HG03442 (cell line): ENCODE results near the gene PLA2G3.
A peak's percentile ranks its signal among the peaks of the same experiment; 100 is the strongest.

Experiments used
- ATAC-seq: cut with Tn5 transposase; IDR thresholded peaks from one replicate; pipeline ENCODE4 v1.9.1; 2021; ENCODE audit warnings: mild to moderate bottlenecking, moderate library complexity; ENCODE audit not compliant: unreplicated experiment

Gene PLA2G3

GRCh38 chr22:31087744-31088215, 52.5 kb downstream of the PLA2G3 start:
- no peak for ATAC-seq

DNA sequence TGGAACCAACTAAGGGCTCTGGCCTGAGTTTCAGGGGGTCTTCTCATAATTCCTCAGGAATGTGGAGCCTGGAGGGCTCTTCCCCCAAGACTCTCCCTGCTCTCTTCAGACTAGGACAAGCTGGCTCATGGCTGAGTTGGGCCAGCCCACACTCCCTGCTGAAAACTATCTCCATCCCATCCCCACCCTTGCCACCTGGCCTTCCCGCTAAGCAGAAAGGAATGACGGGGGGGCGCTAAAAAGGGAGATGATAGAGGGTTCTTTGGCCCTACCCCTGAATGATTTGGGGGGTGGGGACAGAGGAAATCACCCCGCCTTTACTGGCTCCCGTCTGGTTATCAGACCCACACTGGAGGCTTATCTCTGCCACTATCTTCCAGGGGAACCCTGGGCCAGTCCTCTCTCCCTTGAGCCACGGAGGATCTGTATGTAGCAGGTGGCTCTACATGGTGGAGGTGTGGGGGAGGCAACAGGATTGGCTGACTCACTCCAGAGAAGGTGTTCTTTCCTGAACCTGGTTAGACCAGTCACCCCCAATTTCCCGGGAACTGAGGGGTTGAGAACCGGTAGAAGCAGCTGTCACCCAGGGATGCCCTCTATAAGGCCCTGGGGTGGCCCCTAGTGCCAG, 53.5 kb downstream of the PLA2G3 start:
- no peak for ATAC-seq

GRCh38 chr22:31085928-31086327, 54.4 kb downstream of the PLA2G3 start:
- no peak for ATAC-seq

DNA sequence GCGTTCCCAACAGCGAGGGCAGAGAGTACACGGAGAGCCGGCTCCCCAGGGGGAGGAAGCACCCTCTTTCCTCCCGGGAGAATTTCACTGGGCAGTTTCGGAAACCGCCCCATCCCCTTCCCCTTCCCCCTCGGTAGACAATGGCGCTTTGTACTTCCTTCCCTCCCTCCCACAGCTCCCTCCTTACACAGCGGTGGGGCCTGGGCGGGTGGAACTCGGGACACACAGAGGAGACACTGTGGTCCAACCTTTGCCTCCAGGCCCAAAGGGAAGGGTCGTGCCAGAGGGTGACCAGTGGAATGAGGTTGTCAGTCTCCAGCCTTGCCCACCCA, 54.8 kb downstream of the PLA2G3 start:
- ATAC-seq = no peak

GRCh38 chr22:31084811-31085492, 55.4 kb downstream of the PLA2G3 start:
- peak; percentile 47 for ATAC-seq
